GM19438 (cell line): ENCODE data around the gene NME3.
"Not testable (repeated sequence)": the region's sequence is repeated elsewhere in the genome, so short reads cannot be mapped to it uniquely, and the experiment has no call there.

Source experiments
- ATAC-seq: cut with Tn5 transposase; IDR thresholded peaks from one replicate; pipeline ENCODE4 v1.9.1; 2021; ENCODE audit warnings: low read depth; ENCODE audit not compliant: unreplicated experiment

Gene NME3

DNA sequence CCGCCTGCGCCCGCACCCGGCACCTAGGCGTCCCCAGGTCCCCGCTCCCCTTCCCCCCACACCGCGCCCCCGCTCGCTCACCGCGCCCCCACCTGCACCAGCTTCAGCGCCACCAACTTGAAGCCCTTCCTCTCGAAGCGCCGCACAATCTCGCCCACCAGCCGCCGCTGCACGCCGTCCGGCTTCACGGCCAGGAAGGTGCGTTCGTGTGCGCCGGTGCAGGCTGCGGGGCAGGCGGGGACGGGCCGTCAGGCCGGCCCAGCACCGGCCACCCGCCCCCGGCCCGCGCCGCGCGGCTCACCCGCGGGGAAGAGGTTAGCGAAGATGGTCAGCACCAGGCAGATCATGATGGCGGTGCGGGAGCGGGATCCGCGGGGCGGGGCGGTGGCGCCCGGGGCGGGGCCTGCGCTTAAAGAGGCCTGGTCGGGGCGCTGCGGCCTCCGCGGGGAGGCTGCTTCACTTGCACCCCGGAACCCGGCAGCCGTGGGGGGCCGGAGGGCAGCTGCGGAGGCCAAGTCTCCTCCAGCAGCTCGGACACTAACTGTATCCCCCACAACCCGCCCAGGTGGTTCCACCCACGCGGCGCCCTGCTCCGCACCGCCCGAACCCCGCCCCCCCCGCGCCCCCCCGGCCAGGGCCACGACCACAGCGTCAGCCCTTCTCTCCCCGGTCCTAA, at the start of gene NME3:
NME3 (minus strand) TSS at position 356 of the 676 bp plus-strand sequence; CDS start at position 347, 9 bp downstream.
- ATAC-seq: no peak

DNA sequence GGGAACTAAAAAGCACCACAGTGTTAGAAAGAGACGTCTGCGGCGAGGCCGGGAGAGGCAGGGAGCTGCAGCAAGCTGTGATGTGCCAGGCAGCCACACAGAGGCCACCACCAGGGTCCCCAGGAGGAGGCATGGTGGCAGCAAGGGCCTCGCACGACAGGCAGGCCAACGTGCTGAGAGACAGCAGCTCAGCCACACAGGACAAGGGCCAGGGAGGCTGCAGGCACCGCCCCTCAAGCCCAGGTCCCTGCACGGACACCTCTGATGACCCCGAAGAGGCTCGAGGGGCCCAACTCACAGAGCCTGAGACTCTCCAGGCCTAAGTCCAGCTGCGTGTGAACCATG, 49.6 kb upstream of the NME3 start:
- no peak for ATAC-seq

DNA sequence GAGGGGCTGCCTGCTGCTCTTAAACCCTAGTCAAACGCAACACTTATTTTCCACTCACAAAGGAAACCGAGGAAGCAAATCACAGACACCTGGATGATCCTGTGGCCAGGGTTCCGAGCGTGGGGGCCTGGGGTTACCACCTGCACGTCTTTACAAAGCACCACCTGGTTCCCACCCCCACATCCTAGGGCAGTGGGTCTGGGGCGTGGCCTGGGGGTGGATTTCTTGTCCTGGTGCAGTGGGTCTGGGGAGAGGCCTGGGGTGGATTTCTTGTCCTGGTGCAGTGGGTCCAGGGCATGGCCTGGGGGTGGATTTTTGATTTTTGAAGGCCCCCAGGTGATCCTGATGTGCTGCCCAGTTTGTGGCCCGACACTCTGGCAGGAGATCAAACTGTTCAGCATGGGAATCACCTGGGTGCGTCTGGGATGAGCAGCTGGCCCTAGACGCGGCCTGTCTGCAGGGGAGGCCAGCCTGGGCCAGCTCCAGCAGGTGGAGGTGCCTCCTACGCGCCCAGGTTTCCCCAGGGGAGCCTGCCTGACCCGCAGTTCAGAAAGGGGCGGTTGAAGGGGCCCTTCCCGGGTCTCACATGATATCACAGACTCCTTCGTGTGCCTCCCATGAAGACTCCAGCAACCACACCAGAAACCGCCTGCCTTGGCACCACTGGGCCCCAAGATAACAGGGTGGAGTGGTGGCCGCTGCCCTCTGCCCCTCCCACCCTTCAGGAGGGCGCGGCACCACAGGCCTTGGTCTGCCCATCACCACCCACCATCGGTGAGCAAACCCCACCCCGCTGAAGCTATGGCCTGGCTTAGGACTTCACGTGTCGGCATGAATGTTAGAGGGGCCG, 49.0 kb upstream of the NME3 start:
- no peak for ATAC-seq

DNA sequence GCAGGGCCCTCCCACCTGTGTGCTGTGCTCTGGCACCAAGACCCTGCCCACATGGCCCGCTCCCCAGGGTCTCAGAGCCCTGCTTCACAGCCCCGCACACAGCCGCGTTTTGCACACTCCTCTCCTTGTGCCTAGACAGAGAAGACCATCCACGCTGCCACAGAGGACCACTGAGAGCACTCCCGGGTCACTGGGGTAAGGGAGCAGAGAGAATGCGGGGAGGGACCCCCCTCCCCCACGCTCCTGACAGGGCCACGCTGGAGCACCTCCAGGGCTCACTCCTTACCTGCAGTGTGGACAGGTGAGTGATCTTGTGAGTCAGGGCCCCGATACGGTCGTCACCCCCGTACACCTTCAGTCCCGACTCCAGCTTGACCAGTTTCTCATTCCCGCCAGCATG, 48.3 kb upstream of the NME3 start:
- ATAC-seq: no peak

DNA sequence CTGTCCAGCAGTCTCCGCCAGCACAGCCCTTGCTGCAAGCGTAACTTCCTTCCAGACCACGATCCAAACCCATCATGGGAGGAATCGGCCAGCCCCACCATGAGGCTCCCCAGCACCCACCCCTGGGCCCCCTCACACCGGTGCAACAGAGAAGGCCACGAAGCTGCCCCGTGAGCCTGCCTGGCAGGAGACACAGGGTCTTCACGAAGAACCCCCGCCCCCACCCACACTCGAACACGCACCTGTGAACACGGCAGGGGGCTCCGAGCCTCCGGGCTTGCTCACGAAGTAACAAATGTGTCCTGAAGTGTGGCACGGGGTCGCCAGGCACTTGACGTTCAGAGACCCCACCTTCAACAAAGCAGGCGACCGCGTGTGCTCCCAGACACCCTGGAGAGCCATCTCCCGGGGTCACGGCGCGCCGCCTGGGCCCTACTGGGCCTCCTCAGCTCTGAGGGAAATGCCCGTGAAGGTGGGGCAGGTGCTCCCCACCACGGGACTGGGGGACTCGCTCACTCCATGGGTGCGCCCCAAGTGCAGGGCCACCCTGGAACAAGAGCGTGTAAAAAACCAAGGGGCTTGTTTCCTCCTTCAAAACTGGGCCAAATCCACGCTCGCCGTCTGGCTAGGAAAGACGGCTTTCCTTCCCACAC, 47.7 kb upstream of the NME3 start:
- no peak for ATAC-seq

DNA sequence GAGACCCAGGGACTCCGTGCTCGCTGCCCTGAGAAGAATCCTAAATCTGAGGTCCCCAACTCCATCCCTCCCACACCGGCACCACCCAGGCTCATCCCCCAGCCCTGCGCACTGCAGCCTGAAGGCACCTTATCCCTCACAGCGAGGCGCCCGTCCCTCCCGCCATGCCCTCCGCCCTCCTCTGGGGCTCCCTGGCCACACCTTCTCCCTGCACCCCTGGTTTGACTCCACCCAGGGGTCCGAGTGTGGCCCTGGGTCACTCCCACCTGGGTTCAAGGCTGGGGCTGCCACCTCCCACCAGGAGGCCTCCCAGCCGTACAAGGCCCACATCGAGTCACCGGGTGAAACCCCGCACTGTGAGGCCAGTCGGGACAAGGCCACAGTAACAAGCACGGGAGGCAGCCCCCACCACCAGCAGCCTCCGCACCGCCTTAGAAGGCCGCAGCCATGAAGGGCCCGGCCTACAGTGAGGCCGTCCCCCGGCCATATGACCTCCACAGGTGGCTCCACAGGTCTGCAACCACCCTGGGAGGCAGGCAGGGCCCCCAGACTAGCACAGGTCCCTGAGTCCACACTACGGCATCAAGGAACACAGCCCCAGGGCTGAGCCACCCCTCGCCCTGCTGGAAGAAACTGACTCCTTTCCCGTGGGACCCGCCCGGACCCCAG, 47.0 kb upstream of the NME3 start:
- no peak for ATAC-seq

DNA sequence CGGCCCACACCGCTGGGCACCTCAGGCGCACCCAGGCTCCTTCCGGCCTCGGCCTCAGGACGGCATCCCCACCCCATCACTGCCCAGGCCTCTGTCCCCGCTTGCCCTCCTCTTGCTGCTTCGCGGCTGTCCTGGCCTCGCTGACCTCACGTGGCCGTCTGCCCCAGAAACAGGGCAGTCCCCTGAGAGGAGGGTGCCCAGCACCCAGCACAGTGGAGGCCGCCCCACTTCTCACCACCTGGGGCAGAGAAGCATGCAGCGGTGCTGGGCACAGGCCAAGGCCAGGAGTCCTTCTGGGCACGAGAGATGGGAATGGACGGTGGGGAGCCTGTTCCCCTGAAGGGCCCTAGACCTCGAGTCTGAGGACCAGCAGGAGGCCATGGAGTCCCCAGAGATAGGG, 46.4 kb upstream of the NME3 start:
- ATAC-seq: no peak

DNA sequence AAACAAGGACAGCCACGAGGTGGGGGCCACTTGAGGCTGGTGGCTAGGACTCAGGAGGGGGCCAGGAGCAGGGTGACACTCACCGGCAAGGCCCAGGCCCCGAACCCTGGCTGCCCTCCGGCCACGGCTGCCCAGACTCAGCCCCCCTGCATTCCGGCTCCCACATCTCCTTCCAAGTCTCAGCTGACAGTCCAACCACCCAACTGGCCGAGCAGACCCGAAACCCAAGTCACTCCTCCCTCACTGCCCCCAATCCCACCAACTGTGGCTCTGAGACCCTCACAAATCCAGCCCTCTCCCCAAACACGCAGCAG, 45.9 kb upstream of the NME3 start:
- no peak for ATAC-seq

DNA sequence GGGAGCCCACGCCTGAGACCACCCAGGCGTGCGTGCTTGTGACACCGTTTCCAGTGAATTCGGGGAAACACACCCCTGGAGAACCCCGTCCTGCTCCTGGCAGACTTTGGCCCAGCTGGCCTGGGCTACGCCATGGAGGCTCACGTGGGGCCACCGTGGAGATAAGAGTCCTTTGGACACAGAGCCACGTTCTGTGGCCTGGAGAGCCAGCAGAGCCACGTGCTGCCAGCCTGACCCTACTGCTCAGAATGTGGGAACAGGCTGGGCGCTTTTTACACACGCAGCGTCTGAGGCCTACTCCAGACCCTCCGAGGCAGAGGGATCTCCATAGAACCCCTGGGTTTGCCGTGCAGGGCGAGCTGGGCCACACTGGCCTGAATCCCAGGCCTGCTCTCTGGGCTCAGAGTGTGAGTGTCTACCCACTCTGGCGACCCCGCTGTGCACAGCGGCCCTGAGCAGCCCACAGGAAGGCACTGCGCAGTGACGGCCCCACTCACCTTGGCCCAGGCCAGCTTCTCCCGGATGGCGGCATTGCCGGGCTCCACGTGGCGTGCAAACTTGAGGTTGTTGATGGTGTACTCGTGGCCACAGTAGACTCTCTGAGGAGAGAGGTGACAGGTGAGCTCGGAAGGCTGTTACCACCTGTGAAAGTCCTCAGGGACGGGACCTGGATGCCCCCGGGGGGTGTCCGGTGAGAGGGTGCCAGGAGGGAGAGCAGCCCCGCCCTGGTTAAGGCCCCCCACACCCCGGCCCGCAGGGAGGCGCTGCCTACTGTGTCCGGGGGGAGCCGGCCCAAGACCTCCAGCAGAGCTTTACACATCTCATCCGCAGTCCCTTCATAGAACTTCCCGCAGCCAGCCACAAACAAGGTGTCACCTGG, 45.3 kb upstream of the NME3 start:
- ATAC-seq: no peak

DNA sequence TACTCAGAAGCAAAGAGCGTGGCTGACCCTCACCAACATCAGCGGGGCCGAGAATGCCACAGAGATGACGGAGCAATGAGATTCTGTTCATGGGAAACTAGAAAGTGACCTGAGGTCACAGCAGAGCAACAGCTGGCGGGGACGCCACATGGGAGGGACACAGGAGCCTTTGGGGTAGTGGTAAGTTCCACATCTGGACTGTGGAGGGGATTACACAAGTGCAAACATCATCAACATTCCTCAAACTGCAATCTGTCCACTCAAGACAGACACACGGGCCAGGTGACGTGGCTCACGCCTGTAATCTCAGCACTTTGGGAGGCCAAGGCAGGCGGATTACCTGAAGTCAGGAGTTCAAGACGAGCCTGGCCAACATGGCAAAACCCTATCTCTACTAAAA, 44.1 kb upstream of the NME3 start:
- ATAC-seq: no peak

DNA sequence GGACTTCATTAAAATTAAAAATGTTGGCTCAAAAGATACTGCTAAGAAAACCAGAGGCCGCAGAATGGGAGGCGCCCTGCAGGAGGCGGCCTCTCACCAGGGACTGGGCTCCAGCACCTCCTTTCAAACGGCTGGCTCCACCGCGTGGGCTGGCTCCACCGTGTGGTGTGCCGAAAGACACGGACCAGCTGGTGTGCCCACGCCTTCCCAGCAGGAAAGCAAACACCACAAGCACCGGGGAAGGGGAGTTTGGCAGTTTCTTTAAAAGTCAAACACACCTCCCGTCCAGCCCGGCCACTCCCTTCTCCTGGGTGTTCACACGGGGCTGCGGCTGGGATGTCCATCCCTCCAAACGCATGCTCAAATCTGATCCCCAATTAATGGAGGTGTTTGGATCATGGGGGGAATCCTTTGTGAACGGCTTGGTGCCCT, 41.4 kb upstream of the NME3 start:
- ATAC-seq: no peak

DNA sequence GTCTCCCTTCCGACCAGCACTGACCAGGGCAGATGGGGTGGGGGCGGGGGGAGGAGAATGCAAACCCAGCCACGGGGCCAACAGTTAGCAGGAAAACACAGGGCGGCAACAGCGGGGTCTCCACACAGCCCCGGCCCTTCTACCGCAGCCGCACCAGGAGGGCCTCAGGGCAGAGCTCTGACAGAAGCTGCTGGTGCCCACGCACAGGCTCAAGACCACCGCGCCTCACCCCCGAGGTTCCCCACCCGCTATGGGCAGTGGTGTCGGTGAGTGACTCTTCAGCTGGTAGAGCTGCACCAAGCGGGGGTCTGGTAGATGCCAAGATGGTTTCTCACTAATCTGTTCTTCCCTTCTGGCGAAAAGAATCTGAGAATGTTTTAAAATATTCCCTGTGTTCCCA, 39.2 kb upstream of the NME3 start:
- ATAC-seq: no peak

DNA sequence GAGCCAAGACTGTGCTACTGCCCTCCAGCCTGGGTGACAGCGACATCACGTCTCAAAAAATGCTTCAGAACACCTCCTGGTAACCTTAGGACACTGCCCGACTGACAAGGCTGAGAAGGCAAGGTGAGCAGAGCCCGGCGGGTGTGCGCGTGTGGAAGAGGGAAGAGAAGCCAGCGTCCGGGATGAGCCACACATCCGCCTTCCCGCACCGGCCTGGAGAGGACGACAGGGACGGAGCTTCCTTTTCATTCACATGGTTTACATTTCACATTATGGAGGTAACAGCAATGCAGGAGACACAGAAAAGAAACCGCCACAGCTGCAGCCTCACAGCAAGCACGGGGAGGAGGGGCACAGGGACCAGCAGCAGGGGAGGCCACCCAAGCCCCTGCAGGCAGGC, 38.8 kb upstream of the NME3 start:
- ATAC-seq: no peak

DNA sequence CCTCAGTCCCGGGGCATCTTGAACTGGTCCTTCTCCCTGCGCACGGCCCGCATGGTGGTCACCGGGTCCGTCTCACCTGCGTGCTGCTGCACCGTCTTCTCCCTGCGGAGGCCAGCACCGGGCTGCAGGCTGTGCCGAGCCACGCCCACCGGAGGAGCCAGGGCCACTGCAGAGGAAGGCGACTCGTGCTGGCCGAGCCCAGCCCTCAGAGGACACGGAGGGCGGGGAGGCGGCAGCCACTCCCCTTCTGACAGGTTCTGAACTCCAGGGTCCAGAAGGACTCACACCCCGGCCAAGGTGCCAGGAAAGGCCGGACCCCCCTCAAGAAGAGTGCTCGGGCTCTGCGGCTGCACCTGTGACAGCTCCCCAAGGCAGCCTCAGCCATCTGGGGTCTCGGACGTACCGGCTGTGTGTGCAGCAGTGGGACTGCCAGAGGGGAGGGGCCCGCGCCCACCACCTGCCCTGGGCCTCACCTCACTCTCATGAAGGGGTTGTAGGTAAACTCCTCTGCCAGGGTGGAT, 38.0 kb upstream of the NME3 start:
- no peak for ATAC-seq

DNA sequence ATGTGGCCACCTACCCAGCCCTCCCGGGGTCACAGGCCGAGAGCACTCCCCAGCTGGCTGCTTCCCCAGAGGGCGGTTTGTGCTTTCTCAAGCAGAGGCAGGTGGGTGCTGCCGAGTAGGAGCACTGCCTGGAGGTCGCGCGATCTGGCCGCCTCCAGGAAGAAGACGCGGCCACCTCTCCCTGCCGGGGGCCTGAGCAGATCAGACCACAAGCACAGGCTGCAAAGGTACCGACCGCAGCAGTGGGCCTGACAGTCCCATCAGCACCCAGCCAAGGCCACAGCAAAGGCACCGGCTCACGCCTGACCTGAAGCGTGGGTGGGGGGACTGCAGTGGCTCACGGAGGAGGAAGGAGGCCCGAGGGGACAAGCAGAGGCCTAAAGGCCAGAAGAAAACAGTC, 37.3 kb upstream of the NME3 start:
- no peak for ATAC-seq

DNA sequence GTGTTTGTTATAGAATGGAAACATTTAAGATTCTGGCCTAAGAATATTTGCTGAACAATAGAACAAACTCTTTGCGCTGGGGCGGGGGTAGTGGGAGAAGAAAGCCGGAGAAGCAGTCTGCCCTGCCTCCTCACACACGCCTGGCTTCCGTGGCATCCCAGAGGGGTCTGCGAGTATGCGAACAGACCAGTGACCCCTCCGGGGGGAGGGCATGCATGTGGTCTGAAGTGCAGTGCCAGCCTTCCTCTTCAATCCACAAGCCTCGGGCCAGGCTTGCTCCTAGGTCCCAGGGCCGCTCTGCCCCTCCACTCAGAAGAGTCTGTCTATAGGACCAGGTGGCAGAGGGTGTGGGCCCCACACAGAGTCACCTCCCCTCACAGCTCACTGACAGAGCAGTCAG, 36.3 kb upstream of the NME3 start:
- no peak for ATAC-seq

DNA sequence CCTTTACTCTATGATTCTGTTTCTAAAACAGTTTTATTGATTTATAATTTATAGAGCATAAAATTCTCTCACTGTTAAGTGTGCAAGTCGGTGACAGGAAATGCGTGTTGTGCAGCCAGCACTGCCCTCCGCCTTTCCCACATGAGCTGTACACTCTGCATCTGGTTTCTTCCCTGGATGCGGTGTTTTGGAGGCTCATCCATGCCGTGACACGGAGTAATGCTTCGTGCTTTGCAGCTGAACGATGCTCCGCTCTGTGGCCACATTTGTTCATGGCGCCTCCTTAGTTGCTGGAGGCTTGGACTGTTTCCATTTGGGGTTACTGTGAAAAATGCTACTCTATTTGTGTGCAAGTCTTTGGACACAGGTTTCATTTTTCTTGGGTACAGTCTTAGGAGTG, 29.4 kb upstream of the NME3 start:
- no peak for ATAC-seq

DNA sequence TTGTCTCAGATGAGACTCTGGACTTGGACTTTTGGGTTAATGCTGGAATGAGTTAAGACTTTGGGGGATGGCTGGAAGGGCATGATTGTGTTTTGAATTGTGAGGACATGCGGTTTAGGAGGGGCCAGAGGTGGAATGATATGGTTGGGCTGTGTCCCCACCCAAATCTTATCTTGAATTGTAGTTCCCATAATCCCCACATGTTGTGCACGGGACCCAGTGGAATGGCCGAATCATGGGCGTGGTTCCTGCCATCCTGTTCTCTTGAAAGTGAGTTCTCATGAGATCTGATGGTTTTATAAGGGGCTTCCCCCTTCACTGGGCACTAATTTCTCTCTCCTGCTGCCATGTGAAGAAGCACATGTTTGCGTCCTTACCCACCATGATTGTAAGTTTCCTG, 27.9 kb upstream of the NME3 start:
- ATAC-seq: not testable (repeated sequence)

DNA sequence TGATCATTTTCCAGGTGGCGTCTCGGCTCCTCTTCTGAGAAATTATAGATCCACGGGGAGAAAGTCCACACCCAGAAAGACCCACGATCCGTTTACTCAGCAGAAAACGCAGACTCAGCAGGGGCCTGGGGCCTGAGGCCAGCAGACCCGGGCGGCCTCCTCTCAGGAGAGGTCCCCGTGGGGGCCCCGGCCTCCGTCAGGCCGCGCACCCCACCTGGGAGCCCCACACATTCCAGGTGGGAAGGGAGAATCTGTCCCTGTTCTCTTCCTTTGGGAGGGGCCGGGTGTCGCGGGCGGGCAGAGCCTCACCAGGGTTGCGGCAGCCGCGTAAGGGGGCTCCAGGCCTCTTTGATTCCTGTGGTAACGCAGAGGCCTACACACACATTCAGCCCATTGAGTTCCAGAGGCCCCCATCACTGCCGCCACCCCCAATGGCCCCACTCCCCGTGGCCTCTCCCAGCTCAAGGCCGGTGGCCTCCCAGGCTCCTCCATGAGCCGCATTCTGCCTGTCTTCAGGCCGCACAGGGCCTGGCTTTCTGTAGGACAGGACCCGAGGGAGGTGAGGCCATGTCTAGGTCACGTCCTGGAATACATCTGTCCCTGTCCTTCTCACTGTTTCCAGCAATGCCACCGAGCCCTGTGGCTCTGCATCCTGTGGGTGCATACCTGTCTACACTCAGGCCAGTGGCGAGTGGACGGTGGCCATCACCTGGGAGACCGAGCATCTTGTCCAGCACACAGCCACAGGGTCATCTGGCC, 23.7 kb upstream of the NME3 start:
- ATAC-seq: no peak
